KBM-7 (cell line): ENCODE measurements around the gene FHIT.

Source experiments
- DNase-seq: peaks from one replicate; pipeline ENCODE4 v3.0.0-alpha.2; 2015
- in situ Hi-C: fragments of 300-500 bp; cut with MboI; formaldehyde crosslinking; loops from 2 replicates; pipeline ENCODE4 v1.14.3; 2020; ENCODE audit warnings: low sequenced_read_pairs, low pct_unique_long_range_greater_than_20kb, mixed read lengths

The FHIT gene

GRCh38 chr3:60829058-60829457 is 422.2 kb downstream of the FHIT start:
- DNase-seq, result no peak
- in situ Hi-C loops, result no loop called here

GRCh38 chr3:60827666-60828065 is 423.6 kb downstream of the FHIT start:
- in situ Hi-C loops, result no loop called here
- DNase-seq, result no peak

- no peak for DNase-seq
- in situ Hi-C loops, result no loop called here
Measured at GRCh38 chr3:60826511-60826910, 424.7 kb downstream of the FHIT start.

GRCh38 chr3:60812502-60812901 is 438.8 kb downstream of the FHIT start:
- no peak for DNase-seq

GRCh38 chr3:60810881-60811280 is 440.4 kb downstream of the FHIT start:
- in situ Hi-C loops, result no loop called here
- no peak for DNase-seq

More at GRCh38 chr3:60812502-60812901, 438.8 kb downstream of the FHIT start:
- in situ Hi-C loops, result no loop called here

GRCh38 chr3:60809857-60810610 is 441.2 kb downstream of the FHIT start:
- DNase-seq, result no peak
- in situ Hi-C loops, result no loop called here

- no peak for DNase-seq
- in situ Hi-C loops, result no loop called here
Measured at GRCh38 chr3:60803216-60804173, 447.8 kb downstream of the FHIT start.

GRCh38 chr3:60801307-60801706 is 449.9 kb downstream of the FHIT start:
- in situ Hi-C loops, result no loop called here
- no peak for DNase-seq

- no peak for DNase-seq
- in situ Hi-C loops, result no loop called here
Measured at GRCh38 chr3:60798456-60798855, 452.8 kb downstream of the FHIT start.

GRCh38 chr3:60792249-60792852 is 458.9 kb downstream of the FHIT start:
- in situ Hi-C loops, result no loop called here
- no peak for DNase-seq

GRCh38 chr3:60788185-60788584 is 463.1 kb downstream of the FHIT start:
- DNase-seq, result no peak
- in situ Hi-C loops, result no loop called here

GRCh38 chr3:60781935-60782334 is 469.3 kb downstream of the FHIT start:
- no peak for DNase-seq
- in situ Hi-C loops, result no loop called here

- in situ Hi-C loops, result no loop called here
- no peak for DNase-seq
Measured at GRCh38 chr3:60779637-60780036, 471.6 kb downstream of the FHIT start.

GRCh38 chr3:60775985-60776384 is 475.3 kb downstream of the FHIT start:
- in situ Hi-C loops, result no loop called here
- DNase-seq, result no peak

- in situ Hi-C loops, result no loop called here
- no peak for DNase-seq
Measured at GRCh38 chr3:60774617-60775016, 476.6 kb downstream of the FHIT start.

- in situ Hi-C loops, result no loop called here
- DNase-seq, result no peak
Measured at GRCh38 chr3:60772584-60772983, 478.7 kb downstream of the FHIT start.

- in situ Hi-C loops, result no loop called here
- DNase-seq, result no peak
Measured at GRCh38 chr3:60771766-60772165, 479.5 kb downstream of the FHIT start.

- DNase-seq, result no peak
- in situ Hi-C loops, result no loop called here
Measured at GRCh38 chr3:60770532-60770931, 480.7 kb downstream of the FHIT start.

GRCh38 chr3:60767536-60767935 is 483.7 kb downstream of the FHIT start:
- in situ Hi-C loops, result no loop called here
- DNase-seq, result no peak

GRCh38 chr3:60765776-60766175 is 485.5 kb downstream of the FHIT start:
- DNase-seq, result no peak
- in situ Hi-C loops, result no loop called here
